Measurements from ENCODE around the gene RPL41. TPM values are rescaled to one million over a fixed set of nuclear protein-coding genes. Genes with fewer than 3 reads are reported as not detected.
A peak's percentile ranks its signal among the peaks of the same experiment; 100 is the strongest.

RPL41 gene
- total RNA-seq, 1 donor from 2014 or later, result 3,814 TPM

- H3K27me3 Mint-ChIP-seq (ENCODE audit: low read depth), result no peaks in the 10 kb centered on the region
- peaks cover 35% of the 10 kb centered on the region for H3K4me1 Mint-ChIP-seq
- peak overlapping the region; percentile 96 for H3K27ac Mint-ChIP-seq
- peak in 1 of 2 experiments; percentile 51 for DNase-seq (ENCODE audit: low spot score in 2 of 2, unreplicated experiment in 2 of 2)
- H3K4me3 Mint-ChIP-seq, result peak overlapping the region; percentile 91
- TF ChIP-seq CTCF (IDR thresholded peaks at IDR 0.05; ENCODE audit: unreplicated experiment), result no peak
- no peaks in the 10 kb centered on the region for H3K9me3 Mint-ChIP-seq
- H3K36me3 Mint-ChIP-seq, result peaks cover 30% of the 10 kb centered on the region
Observed at GRCh38 chr12:56158926-56159461, 42.6 kb downstream of the RPL41 start.

GRCh38 chr12:56159482-56160192 is 43.2 kb downstream of the RPL41 start:
- Mint-ChIP-seq H3K9me3 (no peaks in the 10 kb centered on the region), H3K4me3 (peak overlapping the region; percentile 91), H3K4me1 (peaks cover 35% of the 10 kb centered on the region), H3K36me3 (peaks cover 36% of the 10 kb centered on the region), H3K27me3 (ENCODE audit: low read depth) (no peaks in the 10 kb centered on the region), H3K27ac (peak overlapping the region; percentile 96)
- no peak for TF ChIP-seq CTCF (IDR thresholded peaks at IDR 0.05; ENCODE audit: unreplicated experiment)
- no peak for DNase-seq (ENCODE audit: low spot score in 2 of 2, unreplicated experiment in 2 of 2)

GRCh38 chr12:56160193-56160763 is 43.8 kb downstream of the RPL41 start:
- no peak for TF ChIP-seq CTCF (IDR thresholded peaks at IDR 0.05; ENCODE audit: unreplicated experiment)
- Mint-ChIP-seq H3K4me3 (peak overlapping the region; percentile 91), H3K9me3 (no peaks in the 10 kb centered on the region), H3K27me3 (ENCODE audit: low read depth) (no peaks in the 10 kb centered on the region), H3K36me3 (peaks cover 31% of the 10 kb centered on the region), H3K27ac (peak overlapping the region; percentile 96), H3K4me1 (peaks cover 35% of the 10 kb centered on the region)
- no peak for DNase-seq (ENCODE audit: low spot score in 2 of 2, unreplicated experiment in 2 of 2)

GRCh38 chr12:56160894-56161689 is 44.7 kb downstream of the RPL41 start:
- Mint-ChIP-seq H3K27me3 (ENCODE audit: low read depth) (no peaks in the 10 kb centered on the region), H3K4me3 (peak overlapping the region; percentile 91), H3K4me1 (peaks cover 35% of the 10 kb centered on the region), H3K27ac (peak overlapping the region; percentile 96), H3K36me3 (peaks cover 30% of the 10 kb centered on the region), H3K9me3 (no peaks in the 10 kb centered on the region)
- no peak for DNase-seq (ENCODE audit: low spot score in 2 of 2, unreplicated experiment in 2 of 2)
- no peak for TF ChIP-seq CTCF (IDR thresholded peaks at IDR 0.05; ENCODE audit: unreplicated experiment)

- no peaks in the 10 kb centered on the region for H3K27me3 Mint-ChIP-seq (ENCODE audit: low read depth)
- no peak for TF ChIP-seq CTCF (IDR thresholded peaks at IDR 0.05; ENCODE audit: unreplicated experiment)
- no peak for DNase-seq (ENCODE audit: low spot score in 2 of 2, unreplicated experiment in 2 of 2)
- H3K9me3 Mint-ChIP-seq, result no peaks in the 10 kb centered on the region
- H3K4me1 Mint-ChIP-seq, result peaks cover 35% of the 10 kb centered on the region
- H3K27ac Mint-ChIP-seq, result peak overlapping the region; percentile 96
- peaks cover 30% of the 10 kb centered on the region for H3K36me3 Mint-ChIP-seq
- H3K4me3 Mint-ChIP-seq, result peak overlapping the region; percentile 44
Observed at GRCh38 chr12:56161690-56162351, 45.4 kb downstream of the RPL41 start.

All from mesothelial cell of epicardium (in vitro differentiated cells).